Fibroblast of upper back skin (primary cell): ENCODE results near the gene CCIN.
A peak's percentile ranks its signal among the peaks of the same experiment; 100 is the strongest.
"Not testable (repeated sequence)": the region's sequence is repeated elsewhere in the genome, so short reads cannot be mapped to it uniquely, and the experiment has no call there.

Experiments used
- DNase-seq: peaks from one replicate; pipeline ENCODE4 v3.0.0-alpha.2; 2013

The CCIN gene

GRCh38 chr9:36169166-36169565, at the start of gene CCIN:
CCIN (plus strand) TSS chr9:36169388; CDS start chr9:36169503, 115 bp downstream.
- no peak for DNase-seq

- DNase-seq: no peak
These were observed 49.7 kb upstream of the CCIN start for GRCh38 chr9:36119476-36119875.

- no peak for DNase-seq
These were observed 48.5 kb upstream of the CCIN start for GRCh38 chr9:36120705-36121104.

- DNase-seq: no peak
These were observed 47.2 kb upstream of the CCIN start for GRCh38 chr9:36121971-36122370.

- DNase-seq: no peak
These were observed 45.7 kb upstream of the CCIN start for GRCh38 chr9:36123515-36123914.

- DNase-seq: no peak
These were observed 43.9 kb upstream of the CCIN start for GRCh38 chr9:36125062-36125855.

GRCh38 chr9:36126016-36126730, 43.0 kb upstream of the CCIN start:
- DNase-seq: no peak

GRCh38 chr9:36127652-36128244, 41.4 kb upstream of the CCIN start:
- no peak for DNase-seq

GRCh38 chr9:36128349-36128748, 40.8 kb upstream of the CCIN start:
- DNase-seq: no peak

GRCh38 chr9:36129139-36129538, 40.0 kb upstream of the CCIN start:
- no peak for DNase-seq

- not testable (repeated sequence) for DNase-seq
These were observed 37.5 kb upstream of the CCIN start for GRCh38 chr9:36131666-36132065.

GRCh38 chr9:36132086-36132485, 37.1 kb upstream of the CCIN start:
- peak; percentile 62 for DNase-seq

GRCh38 chr9:36134761-36135505, 34.3 kb upstream of the CCIN start:
- DNase-seq: no peak

- DNase-seq: no peak
These were observed 33.4 kb upstream of the CCIN start for GRCh38 chr9:36135741-36136271.

GRCh38 chr9:36136272-36136893, 32.8 kb upstream of the CCIN start, which contains the start of gene GLIPR2:
GLIPR2 (plus strand) TSS chr9:36136733; CDS start chr9:36136779, 46 bp downstream.
- DNase-seq: peak; percentile 74

GRCh38 chr9:36136894-36137391, 32.2 kb upstream of the CCIN start:
- no peak for DNase-seq

- peak; percentile 23 for DNase-seq
These were observed 31.7 kb upstream of the CCIN start for GRCh38 chr9:36137392-36138004.

- no peak for DNase-seq
These were observed 30.7 kb upstream of the CCIN start for GRCh38 chr9:36138496-36138895.

GRCh38 chr9:36138901-36139300, 30.3 kb upstream of the CCIN start:
- DNase-seq: no peak

- no peak for DNase-seq
These were observed 28.8 kb upstream of the CCIN start for GRCh38 chr9:36140086-36141084.
